Measurements from ENCODE around the gene CLNK.

CLNK gene

DNA sequence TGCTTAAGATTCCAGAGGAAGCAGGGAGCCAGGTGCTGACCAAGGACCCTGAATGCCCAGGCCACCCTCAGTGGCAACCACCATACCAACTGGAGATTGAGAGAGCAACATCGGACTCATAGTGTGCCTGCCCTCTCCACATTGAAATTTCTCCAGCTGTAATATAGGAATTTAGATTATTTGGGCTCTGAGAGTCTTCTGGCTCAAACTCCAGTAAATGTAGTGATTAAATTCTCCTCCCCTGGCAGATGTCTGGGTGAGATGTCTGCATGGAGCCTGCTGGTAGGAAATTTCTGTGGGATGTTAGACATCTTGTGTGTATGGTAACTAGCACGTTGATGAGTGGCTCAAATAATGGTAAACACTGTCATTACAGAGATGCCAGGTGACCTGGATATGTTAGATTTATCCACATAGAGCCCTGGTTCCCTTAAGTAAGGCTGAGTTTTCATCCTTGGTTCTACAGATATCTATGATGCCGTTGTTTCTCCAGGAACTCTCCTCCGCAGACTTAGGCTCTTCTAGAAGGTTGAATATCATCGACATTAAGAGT lies 70.6 kb downstream of the CLNK start:
- no peak for DNase-seq (ENCODE audit: low read depth in 2 of 2)

DNA sequence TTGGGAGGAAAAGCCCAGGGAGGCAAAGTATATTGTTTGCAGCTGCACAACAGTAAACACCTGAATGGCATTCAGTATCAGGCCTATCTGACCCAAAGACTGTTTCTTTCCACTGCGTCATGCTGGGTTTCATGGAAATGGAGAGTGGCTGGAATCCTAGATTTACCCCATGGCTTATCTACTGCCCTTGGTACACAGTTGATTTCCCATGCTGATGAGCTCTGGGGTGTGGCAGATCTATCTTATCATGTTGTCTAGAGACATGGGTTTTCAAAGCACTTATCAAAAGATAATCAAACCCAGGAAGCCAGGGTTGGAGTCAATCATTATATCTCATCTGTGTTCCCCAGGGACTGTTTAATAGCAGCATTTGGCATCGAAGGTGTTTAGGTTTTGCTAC lies 72.1 kb downstream of the CLNK start:
- DNase-seq (ENCODE audit: low read depth in 2 of 2): no peak

DNA sequence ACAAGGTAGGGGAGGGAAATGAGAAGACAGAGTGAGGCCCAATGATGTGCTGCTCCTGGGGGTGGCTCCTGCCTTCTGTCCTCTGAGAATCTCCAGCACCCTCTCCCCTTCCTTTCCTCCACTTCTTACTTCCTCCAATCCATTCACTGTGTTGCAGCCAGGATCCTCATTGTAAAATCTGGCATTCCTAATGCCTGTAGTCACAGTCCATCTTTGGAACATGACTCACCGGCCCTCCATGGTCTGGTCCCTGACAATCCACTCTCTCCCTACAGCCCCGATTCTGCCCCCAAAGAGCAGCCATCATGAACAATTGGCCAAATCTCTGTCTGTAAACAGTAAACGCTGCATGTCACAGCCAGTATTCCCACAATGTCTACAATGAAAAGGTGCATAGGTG lies 72.9 kb downstream of the CLNK start:
- DNase-seq (ENCODE audit: low read depth in 2 of 2): no peak

DNA sequence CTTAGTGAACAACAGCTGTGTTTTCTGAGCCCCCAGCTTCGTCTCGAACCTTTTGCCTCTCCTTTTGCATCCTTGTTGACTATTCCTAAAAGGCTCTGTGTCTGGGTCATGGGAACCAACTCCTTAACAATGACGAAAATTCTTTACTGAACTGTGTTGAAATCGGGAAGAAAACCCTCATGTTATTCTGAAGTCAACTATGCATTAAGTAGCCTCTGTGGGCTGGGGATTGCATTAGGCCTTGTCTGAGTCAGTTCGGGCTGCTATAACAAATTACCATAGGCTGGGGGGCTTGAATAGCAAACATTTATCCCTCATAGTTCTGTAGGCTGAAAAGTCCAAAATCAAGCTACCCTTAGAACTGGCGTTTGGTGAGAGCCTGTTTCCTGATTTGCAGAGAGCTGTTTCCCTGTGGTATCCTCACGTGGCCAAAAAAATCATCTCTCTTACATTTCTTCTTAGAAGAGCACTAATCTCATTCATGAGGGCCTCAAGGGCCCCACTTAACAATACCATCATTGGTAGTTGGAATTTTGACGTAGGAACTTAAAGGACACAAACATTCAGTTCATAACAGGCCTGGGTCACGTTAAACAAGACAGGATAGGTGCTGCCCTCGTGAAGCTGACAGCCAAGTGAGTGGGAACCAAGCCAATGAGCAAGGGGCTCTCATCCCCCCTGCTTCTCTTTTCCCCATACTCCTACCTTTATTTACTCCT lies 75.9 kb downstream of the CLNK start:
- DNase-seq (ENCODE audit: low read depth in 2 of 2): no peak

DNA sequence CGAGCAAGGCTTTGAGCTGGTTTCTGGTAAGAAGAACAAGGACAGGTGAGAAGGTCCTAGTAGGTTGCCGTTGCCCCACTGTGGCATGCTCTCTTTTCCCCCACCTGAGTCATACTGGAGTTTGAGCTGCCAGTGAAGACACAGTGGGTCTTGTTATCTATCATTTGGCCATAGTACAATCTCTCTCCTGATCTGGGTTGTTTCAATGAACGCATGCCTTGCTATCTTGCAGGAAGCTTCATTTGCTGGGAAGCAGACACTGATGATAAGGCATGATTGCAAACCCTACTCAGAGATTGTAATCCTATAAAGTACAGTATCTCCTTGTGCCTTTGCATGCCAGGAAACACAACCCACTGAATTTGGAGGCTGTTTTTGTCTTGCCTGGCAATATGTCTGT lies 77.4 kb downstream of the CLNK start:
- no peak for DNase-seq (ENCODE audit: low read depth in 2 of 2)

DNA sequence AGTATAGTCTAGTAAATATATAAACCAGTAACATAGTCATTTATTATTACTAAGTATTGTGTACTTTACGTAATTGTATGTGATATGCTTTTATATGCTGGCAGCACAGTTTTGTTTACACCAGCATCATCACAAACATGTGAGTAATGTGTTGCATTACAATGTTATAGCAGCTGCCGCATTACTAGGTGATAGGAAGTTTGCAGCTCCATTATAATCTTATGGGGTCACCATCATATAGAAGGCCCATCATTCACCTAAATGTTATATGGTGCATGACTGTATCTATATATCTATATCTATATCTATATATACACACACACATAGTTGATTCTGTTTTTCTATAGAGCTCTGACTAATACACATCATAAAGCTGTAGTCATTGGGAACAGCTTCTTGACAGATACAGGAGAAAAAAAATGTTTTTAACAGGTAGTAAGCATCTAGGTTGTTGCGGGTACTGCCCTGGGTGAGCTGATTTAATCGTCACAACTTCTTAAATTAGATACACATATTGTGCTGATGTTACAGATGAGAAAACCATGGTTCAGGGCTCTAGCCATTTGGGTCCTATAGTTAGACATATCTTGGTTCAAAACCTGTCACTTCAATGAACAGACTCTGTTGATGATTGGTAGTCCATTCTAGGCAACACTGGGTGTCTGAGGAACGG lies 77.9 kb downstream of the CLNK start:
- no peak for DNase-seq (ENCODE audit: low read depth in 2 of 2)

DNA sequence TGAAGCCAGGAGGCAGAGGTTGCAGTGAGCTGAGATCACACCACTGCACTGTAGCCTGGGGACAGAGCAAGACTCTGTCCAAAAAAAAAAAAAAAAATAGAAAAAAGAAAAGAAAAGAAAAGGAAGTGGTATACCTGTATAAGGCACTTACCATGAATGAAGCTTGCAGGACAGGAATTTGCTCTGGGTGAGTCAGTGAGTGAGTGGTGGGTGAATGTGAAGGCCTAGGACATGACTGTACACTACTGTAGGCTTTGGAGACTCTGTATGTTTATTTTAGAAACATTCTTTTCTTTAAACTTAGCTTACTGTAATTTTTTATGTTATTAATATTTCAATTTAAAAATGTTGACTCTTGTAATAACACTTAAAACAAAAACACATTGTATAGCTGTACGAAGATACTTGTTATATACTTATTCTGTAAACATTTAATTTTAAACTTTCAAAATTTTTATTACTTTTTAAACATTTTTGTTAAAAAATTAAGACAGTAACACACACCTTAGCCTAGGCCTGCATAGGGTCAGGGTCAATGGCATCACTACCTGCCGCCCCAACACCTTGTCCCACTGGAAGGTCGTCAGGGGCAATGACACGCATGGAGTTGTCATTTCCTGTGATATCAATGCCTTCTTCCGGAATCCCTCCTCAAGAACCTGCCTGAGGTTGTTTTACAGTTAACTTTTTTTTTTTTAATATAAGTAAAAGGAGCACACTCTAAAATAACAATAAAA lies 78.7 kb downstream of the CLNK start:
- DNase-seq (ENCODE audit: low read depth in 2 of 2): no peak

DNA sequence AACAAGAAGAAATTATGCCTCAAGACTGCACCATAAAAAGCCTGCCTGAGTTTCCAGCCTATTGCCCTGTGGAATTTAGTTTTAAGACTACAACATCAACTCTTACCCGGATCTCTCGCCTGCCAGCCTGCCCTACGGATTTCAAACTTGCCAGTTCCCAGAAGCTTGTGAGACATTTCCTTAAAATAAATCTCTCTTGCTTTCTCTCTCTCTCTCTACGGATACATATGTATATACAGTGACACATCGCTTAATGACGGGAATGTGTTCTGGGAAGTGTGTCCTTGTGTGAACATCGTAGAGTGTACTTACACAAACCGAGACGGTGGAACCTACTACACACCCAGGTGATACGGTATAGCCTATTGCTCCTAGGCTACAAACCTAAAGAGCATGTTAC lies 79.5 kb downstream of the CLNK start:
- DNase-seq (ENCODE audit: low read depth in 2 of 2): no peak

DNA sequence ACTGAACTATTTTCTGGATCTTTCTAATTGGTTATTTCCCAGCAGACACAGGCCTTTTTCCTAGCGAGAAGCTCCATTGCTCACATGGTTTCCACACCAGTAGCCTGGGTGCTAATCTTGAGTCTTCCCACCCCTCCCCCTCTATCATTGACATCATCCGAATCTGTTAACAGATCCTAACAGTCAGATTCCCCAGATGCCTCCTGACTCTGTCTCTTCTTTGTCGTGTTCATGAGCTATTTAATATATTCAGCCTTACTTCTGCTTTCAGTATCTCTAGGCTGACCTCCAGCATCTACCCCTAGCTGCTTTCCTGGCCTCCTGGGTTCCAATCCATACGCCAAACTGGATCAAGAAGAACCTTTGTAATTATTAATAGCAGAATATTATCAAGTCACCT lies 85.0 kb downstream of the CLNK start:
- no peak for DNase-seq (ENCODE audit: low read depth in 2 of 2)

DNA sequence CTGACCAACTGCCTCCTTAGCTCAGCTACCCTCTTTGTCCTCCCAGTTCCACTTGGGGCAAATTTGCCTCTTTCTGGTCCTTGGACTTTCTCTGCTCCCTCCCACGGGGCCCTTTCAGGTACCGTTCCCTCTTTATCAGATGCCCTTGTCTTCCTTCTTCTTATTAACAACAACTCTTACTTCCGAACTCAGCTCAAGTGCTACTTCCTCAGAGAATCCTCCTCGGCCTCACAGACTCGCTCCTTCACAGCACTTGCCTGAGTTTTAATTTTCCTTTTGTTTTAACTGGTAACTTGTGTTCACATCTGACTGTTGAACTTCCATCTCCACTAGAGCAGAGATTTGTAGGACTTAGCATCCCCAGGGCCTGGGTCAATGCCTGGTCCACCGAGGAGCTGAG lies 85.7 kb downstream of the CLNK start:
- no peak for DNase-seq (ENCODE audit: low read depth in 2 of 2)

DNA sequence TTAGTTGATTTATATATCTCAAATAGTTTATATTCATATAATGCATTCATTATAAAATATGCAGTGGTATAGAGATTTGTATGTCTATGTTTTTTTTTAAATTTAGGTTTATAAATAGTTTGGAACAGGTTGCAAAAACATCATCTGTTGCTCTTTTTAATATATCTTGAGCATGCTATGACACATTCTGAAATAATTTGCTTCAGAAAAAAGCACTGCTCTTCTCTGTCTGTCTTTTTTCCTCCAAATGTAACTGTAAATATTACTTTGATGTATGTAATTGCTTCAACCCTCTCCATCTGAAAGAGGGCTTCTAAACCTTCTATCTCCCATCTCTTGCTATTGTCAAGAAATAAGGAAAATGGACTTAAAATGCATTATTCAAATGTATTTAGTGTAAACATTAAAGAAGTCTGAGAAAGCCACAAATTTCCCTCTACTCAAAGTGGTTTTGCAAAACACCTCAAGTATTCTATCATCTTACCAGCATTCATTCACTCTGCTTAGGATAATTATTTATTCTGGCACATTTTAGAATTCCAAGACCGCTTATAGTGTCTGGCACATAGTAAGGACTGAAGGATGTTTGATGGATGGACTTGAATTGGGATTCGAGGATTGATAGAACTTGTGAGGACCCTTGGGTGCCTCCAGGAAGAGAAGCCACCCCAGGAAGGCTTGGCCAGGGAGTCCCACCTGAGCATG lies 87.8 kb downstream of the CLNK start:
- DNase-seq (ENCODE audit: low read depth in 2 of 2): no peak

DNA sequence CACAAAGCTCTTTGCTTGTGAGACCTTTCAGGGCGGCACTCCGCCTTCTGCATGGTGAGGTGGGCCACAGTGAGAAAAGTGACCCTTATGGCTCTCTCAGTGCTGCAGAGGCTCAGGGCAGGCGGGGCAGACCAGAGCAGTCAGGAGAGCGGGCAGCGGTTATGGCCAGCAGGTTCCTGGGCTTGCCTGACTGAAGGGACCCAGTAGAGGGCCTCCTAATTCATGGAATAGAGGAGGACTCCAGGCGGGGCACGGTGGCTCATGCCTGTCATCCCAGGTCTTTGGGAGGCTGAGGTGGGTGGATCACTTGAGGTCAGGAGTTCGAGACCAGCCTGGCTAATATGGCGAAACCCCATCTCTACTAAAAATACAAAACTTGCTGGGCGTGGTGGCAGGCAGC lies 91.4 kb downstream of the CLNK start:
- DNase-seq (ENCODE audit: low read depth in 2 of 2): no peak

DNA sequence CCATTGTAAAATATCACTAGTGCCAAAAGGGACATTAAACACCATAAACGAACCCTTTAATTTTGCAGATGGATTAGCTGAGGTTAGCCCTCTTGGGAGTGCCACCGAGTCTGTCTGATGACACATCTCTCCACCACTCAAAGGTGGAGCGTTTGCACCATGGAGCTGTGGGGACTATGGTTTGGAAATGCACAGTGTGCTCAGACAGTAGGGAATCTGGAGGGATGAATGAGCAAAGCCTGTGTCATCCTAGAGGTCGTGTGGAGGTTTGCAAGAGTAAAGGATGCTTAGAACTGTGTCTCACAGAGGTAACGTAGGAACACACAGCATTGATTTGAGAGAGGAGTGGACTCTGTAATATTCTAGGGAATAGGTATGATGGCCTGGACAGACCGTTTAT lies 93.7 kb downstream of the CLNK start:
- DNase-seq (ENCODE audit: low read depth in 2 of 2): no peak

DNA sequence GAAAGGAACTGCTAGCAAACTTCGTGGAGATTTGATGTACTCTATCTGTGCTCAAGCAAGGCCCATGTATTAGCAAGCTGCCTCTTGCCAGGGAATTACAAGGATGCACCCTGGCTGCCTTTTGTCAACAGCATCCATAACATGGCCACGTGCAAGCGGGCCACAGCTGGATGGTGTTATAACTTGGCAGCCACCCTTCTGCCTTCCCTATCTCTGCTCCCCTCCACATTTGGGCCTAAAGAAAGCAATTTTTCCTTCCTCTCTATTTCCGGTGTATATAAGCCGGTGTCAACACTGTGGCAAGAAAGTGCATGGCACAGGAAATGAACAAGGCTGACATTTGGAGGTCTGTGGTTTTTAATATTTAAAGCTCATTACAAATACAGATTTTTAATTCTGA lies 94.8 kb downstream of the CLNK start:
- DNase-seq (ENCODE audit: low read depth in 2 of 2): no peak

DNA sequence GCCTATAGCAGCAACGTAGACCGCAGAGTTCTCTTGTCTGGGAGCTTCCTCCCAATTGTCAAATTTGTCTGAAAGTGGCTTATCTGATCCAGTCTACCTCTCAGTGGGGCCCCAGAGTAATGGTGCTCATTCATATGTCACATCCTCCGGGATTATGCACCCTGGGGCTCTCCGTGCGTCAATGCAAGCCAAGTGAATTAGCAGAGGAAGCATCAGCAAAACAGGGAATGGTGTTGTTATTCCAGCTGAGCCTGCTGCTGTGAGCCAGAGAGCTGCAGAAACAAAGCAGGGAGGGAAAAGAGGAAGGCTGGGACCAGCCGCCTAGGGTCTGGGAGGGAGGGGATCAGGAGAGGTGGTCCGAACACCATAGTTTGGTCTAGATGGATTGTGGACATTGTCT lies 95.2 kb downstream of the CLNK start:
- DNase-seq (ENCODE audit: low read depth in 2 of 2): no peak

DNA sequence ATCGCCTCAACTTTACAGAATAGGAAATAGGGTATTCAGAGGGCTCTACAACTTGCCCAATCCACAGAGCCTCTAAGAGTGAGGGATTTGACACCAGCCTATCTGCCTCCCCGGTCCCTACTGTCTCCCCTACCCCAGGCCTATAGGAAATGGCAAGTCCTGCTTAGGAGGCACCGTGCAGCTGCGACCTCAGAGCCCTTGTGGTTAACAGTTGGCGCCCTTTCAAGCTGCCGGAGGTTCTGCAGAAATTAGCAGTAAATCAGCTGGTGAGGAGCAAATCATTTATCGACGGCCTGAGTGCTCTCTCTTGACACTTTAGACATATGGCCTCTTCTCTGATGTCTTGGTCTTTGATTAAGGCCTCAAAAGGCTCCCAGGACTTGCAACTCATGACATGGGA lies 96.9 kb downstream of the CLNK start:
- DNase-seq (ENCODE audit: low read depth in 2 of 2): peak in 1 of 2 donors; percentile 1

DNA sequence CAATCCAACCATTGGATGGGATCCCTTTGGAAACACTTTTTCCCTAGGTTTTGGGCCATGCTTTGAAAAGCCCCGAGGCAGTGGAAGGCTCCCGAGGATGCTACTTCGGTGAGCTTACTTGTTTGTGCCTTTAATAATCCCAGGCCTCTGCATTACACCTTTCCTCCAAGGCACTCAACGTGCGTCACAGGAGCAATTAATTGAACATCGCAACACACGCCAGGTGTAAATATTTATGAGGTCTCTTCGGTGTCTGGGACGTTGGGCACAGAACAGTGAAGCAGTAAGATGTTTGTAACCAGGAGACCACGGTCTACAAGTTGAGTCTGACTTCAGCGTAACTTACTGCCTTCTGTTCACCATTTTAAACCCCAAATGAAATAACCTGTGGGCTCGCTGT lies 97.3 kb downstream of the CLNK start:
- no peak for DNase-seq (ENCODE audit: low read depth in 2 of 2)

DNA sequence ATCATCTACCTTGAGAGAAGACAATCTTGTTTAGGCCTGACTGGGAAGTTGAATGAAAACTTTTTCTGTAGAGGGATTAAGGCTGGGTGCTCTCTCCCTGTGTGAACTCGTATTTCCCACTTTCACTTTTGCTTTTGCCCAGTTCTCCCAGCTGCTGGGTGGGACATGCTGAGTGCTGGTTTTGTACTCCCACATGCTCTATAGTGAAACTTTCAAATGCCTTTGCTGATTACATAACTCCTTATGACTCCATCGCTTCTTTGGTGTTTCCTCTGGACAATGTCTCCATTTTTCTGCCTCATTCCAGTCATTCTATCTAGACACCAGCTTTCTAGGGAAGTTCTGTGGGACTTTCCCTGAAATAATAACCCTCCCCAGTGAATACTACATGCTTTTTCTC lies 100.5 kb downstream of the CLNK start:
- no peak for DNase-seq (ENCODE audit: low read depth in 2 of 2)

DNA sequence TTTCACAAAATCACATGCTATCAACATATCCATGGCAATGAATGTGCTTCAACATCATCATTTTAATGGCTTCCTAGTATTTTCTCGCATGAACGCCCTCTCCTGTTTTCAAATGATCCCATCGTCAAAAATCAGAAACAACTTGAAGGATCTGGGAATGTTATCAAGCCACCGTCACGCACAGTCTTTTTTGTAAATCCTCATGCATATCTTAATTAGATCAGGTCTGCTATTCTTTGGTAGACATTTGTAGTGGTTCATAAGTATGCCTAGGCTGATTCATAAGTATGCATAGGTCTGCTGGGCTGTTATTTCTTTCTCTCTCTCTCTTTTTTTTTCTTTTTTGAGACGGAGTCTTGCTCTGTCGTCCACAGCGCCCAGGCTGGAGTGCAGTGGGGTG lies 101.6 kb downstream of the CLNK start:
- DNase-seq (ENCODE audit: low read depth in 2 of 2): no peak

DNA sequence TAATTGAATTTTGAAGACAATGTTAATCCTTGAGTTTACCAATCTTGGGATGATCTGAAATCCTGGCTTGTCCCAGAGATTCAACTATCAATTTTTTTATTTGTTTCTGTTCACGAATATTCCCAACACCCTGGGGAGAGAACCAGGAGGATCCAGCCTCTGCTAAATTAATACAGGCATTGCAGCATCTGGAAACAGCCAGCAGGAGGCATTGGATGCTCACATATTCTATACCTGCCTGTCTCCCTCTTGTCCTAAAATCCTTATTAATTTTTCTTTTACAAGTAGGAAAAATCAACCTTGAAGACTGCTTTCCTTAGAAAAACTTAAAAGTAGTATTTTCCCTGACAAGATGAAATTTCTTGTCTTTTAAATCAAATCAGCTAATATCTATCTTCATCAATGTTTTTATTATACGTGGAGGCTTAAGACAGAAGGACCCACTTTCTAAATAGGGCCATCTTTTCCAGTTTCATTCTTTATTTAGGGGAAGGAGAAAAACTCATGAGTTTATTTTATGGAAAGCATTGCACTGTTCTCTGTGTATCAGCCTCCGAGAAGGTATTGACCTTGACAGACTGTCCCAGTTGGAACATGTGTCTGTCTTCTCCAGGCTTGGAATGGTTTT lies 102.4 kb downstream of the CLNK start:
- DNase-seq (ENCODE audit: low read depth in 2 of 2): no peak

DNA sequence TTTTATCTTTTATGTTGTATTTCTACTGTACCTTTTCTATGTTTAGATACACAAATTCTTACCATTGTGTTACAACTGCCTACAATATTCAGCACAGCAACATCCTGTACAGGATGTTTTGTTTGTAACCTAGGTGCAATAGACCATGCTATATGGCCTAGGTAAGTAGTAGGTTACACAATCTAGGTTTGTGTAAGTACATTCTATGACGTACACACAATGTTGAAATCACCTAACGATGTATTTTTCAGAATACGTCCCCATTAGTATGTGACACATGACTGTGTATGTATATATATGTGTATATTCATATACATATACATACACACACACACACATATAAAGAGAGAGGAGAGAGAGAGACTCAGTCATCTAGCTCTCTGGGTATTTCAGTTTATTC lies 103.5 kb downstream of the CLNK start:
- DNase-seq (ENCODE audit: low read depth in 2 of 2): no peak

DNA sequence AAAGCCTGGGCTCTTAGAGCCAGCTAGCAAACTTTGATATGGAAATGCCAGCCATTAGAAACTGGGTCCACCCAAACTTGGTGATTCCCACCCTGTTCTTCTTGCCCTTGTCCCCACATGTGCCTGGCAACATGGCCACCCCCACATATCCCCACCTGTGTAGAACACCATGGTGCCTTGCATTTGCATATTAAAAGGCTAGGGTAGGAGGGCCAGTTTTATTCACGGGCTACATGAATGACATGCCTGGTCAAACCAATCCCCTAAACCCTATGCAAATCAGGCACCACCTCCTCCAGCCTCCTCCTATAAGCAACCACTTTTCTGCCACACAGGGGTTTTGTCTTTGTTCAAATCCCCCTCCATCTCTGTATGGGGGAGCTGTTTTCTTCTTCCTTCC lies 104.9 kb downstream of the CLNK start:
- DNase-seq (ENCODE audit: low read depth in 2 of 2): no peak

Data from stimulated activated CD4-positive, alpha-beta T cell treated with anti-CD3 and anti-CD28 coated beads, Interleukin-15, amount 100 ng/mL, for 48 hours (primary cell).